Measurements from ENCODE around the gene TENM3.

- TF ChIP-seq CTCF (IDR thresholded peaks at IDR 0.05) (no peak), POLR2A (IDR thresholded peaks at IDR 0.05) (no peak)
Measured at GRCh38 chr4:182346250-182346649, 103.0 kb downstream of the TENM3 start.

Data from testis (tissue), 2 donors.